ENCODE measurements around the gene GAR1. TPM values are rescaled to one million over a fixed set of nuclear protein-coding genes. Genes with fewer than 3 reads are reported as not detected.
"Not testable (repeated sequence)": the region's sequence is repeated elsewhere in the genome, so short reads cannot be mapped to it uniquely, and the experiment has no call there.

The GAR1 gene
- total RNA-seq: 1 to 10 TPM; 6.1 to 7.9 (median 7.9) TPM

- H3K9me3 ChIP-seq: no peaks in the 10 kb centered on the region
- peak; percentile 84 to 88 for DNase-seq (ENCODE audit: low spot score in 2 of 2)
- intact Hi-C loops (cut with DNase I; ENCODE audit: low total_unique reads): no loop called here
- peak within 1 kb of the TSS; percentile 70 to 84 (median 77) for H3K4me3 ChIP-seq
- peaks cover 0 to 12% of the 10 kb centered on the region in 2 donors for H3K4me1 ChIP-seq
- no peaks in the 10 kb centered on the region for H3K27me3 ChIP-seq
- peak; percentile 69 to 75 (median 72) for TF ChIP-seq POLR2AphosphoS5 (IDR thresholded peaks at IDR 0.05)
- TF ChIP-seq CTCF (IDR thresholded peaks at IDR 0.05): no peak
- peak; percentile 15 for TF ChIP-seq POLR2A (IDR thresholded peaks at IDR 0.05)
- no peaks in the 10 kb centered on the region for H3K36me3 ChIP-seq
- peak within 1 kb of the TSS; percentile 83 to 92 for H3K27ac ChIP-seq
Observed at GRCh38 chr4:109815151-109816081, at the start of gene GAR1. TSS of gene GAR1 (plus strand) at chr4:109815762. CDS start at chr4:109816165, 403 bp downstream.

GRCh38 chr4:109782092-109782491 is 33.5 kb upstream of the GAR1 start:
- H3K27ac ChIP-seq; DNase-seq (ENCODE audit: low spot score in 2 of 2); intact Hi-C loops (cut with DNase I; ENCODE audit: low total_unique reads); H3K36me3 ChIP-seq; H3K27me3 ChIP-seq; H3K4me1 ChIP-seq; H3K9me3 ChIP-seq; H3K4me3 ChIP-seq: not testable (repeated sequence)

GRCh38 chr4:109786846-109787245 is 28.7 kb upstream of the GAR1 start:
- Histone ChIP-seq H3K27ac (no peak overlapping the region), H3K27me3 (no peaks in the 10 kb centered on the region), H3K36me3 (no peaks in the 10 kb centered on the region), H3K4me1 (no peaks in the 10 kb centered on the region), H3K9me3 (no peaks in the 10 kb centered on the region), H3K4me3 (no peak overlapping the region)
- intact Hi-C loops (cut with DNase I; ENCODE audit: low total_unique reads): no loop called here
- DNase-seq (ENCODE audit: low spot score in 2 of 2): no peak
- no peak for TF ChIP-seq POLR2AphosphoS5 (IDR thresholded peaks at IDR 0.05)
- TF ChIP-seq POLR2A (IDR thresholded peaks at IDR 0.05): no peak
- TF ChIP-seq CTCF (IDR thresholded peaks at IDR 0.05): no peak

GRCh38 chr4:109787807-109788206 is 27.8 kb upstream of the GAR1 start:
- Histone ChIP-seq H3K27me3 (no peaks in the 10 kb centered on the region), H3K36me3 (no peaks in the 10 kb centered on the region), H3K27ac (no peak overlapping the region), H3K9me3 (no peaks in the 10 kb centered on the region), H3K4me1 (no peaks in the 10 kb centered on the region), H3K4me3 (no peak overlapping the region)
- intact Hi-C loops (cut with DNase I; ENCODE audit: low total_unique reads): no loop called here
- DNase-seq (ENCODE audit: low spot score in 2 of 2): no peak
- TF ChIP-seq POLR2AphosphoS5 (IDR thresholded peaks at IDR 0.05) (no peak), POLR2A (IDR thresholded peaks at IDR 0.05) (no peak), CTCF (IDR thresholded peaks at IDR 0.05) (no peak)

- Histone ChIP-seq H3K27me3 (no peaks in the 10 kb centered on the region), H3K27ac (no peak overlapping the region), H3K9me3 (peaks cover 0 to 24% of the 10 kb centered on the region in 2 donors), H3K4me1 (no peaks in the 10 kb centered on the region), H3K36me3 (no peaks in the 10 kb centered on the region), H3K4me3 (no peak overlapping the region)
- intact Hi-C loops (cut with DNase I; ENCODE audit: low total_unique reads): no loop called here
- DNase-seq (ENCODE audit: low spot score in 2 of 2): no peak
- TF ChIP-seq CTCF (IDR thresholded peaks at IDR 0.05) (no peak), POLR2A (IDR thresholded peaks at IDR 0.05) (no peak), POLR2AphosphoS5 (IDR thresholded peaks at IDR 0.05) (no peak)
Observed at GRCh38 chr4:109795059-109795458, 20.5 kb upstream of the GAR1 start.
